ENCODE results near the gene LARP1. TPM values are rescaled to one million over a fixed set of nuclear protein-coding genes. Genes with fewer than 3 reads are reported as not detected.
A peak's percentile ranks its signal among the peaks of the same experiment; 100 is the strongest.

The LARP1 gene
- total RNA-seq, 1 experiment from 2014 or later, result 290 TPM

DNA sequence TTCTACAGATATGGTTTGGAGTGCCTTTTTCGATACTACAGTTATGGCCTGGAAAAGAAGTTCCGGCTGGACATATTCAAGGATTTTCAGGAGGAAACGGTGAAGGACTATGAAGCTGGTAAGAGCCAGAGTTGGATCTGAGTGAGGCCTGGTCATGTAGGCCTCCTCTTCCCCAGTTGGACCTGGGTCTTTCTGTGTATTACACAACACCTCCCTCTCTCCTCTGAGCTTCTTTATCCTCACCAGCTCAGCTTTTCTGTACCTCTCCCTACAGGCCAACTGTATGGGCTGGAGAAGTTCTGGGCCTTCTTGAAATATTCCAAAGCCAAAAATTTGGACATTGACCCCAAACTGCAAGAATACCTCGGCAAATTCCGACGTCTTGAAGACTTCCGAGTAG lies 56.1 kb downstream of the LARP1 start:
- H4K20me1 ChIP-seq (ENCODE audit: insufficient read depth), result peaks cover 47% of the 10 kb centered on the region
- no TSS peak for BruUV-seq (replicated peaks)
- peaks cover 62% of the 10 kb centered on the region; the same call in 1 of the 2 replicates for H3F3A ChIP-seq (ENCODE audit: insufficient read depth, low read depth)
- peaks cover 2% of the 10 kb centered on the region; the same call in 1 of the 2 replicates for H3K4me1 ChIP-seq (replicated peaks; ENCODE audit: insufficient read depth)
- H3K9me2 ChIP-seq (ENCODE audit: insufficient read depth), result no peaks in the 10 kb centered on the region
- intact Hi-C loops (cut with micrococcal nuclease; ENCODE audit: unreplicated experiment), result loop anchor here (10.0 kb wide), 1 partner anchor 836 kb away; no protein-coding TSS in a partner anchor
- no peaks in the 10 kb centered on the region for H3K9me3 ChIP-seq (ENCODE audit: insufficient read depth, low read depth)
- H2AFZ ChIP-seq, result no peak overlapping the region
- CTCF ChIA-PET, result no interaction called here
- TF ChIP-seq EZH2 (IDR thresholded peaks at IDR 0.05; ENCODE audit: low read depth), result no peak
- POLR2A ChIA-PET (ENCODE audit: unreplicated experiment), result no interaction called here
- no peak overlapping the region for H3K4me3 ChIP-seq
- no peak overlapping the region for H3K27ac ChIP-seq
- DNase-seq, result no peak
- no peak overlapping the region for H3K4me2 ChIP-seq
- no peaks in the 10 kb centered on the region for H3K27me3 ChIP-seq (ENCODE audit: insufficient read depth, low read depth)
- peaks cover 65% of the 10 kb centered on the region for H3K36me3 ChIP-seq (ENCODE audit: low read depth)
- 0 out of 2 replicates have a peak, but pooled peaks cover 2% of the 10 kb centered on the region for H3K79me2 ChIP-seq (ENCODE audit: low read depth)

DNA sequence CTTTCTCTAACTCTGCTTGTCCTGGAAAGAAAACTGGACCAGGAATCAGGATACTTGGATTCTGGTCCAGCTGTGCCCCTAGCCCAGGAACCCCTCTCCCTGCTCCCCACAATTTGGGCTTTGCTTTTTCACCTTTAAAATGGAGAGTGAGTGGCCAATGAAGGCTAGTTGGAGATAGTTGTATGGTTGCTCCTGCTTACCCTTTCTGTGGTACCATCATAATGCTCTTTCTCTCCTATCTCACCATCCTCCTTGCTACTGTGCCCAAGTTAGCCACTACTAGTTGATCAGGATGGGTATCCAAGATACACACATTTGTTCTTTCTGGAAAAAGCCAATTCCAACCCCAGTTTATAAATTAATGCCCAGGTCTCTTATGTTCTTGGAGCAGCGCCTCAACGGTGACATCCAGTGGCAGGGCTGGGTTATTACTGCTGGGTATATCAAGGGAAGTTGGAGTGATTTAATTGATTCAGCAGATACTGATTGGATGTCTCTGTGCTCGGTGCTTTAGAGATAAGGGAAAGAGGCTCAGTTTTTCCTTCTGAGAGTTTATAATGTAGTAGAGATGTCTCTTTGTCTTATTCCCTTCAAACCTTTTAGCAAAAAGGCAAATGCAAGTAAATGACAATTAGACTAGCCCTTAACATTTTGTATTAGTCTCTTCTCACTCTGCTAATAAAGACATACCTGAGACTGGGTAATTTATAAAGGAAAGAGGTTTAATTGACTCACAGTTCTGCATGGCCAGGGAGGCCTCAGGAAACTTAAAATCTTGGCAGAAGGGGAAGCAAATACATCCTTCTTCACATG lies 56.7 kb downstream of the LARP1 start:
- intact Hi-C loops (cut with micrococcal nuclease; ENCODE audit: unreplicated experiment), result loop anchor here (1.0 to 10.0 kb wide), 2 partner anchors 162 to 837 kb away; no protein-coding TSS in a partner anchor
- Histone ChIP-seq H3K79me2 (ENCODE audit: low read depth) (0 out of 2 replicates have a peak, but pooled peaks cover 2% of the 10 kb centered on the region), H3F3A (ENCODE audit: insufficient read depth, low read depth) (peaks cover 56% of the 10 kb centered on the region; the same call in 1 of the 2 replicates), H3K4me1 (replicated peaks; ENCODE audit: insufficient read depth) (no peaks in the 10 kb centered on the region), H4K20me1 (ENCODE audit: insufficient read depth) (peaks cover 41% of the 10 kb centered on the region), H3K9me3 (ENCODE audit: insufficient read depth, low read depth) (no peaks in the 10 kb centered on the region), H2AFZ (no peak overlapping the region), H3K9me2 (ENCODE audit: insufficient read depth) (no peaks in the 10 kb centered on the region), H3K27me3 (ENCODE audit: insufficient read depth, low read depth) (no peaks in the 10 kb centered on the region), H3K27ac (no peak overlapping the region), H3K36me3 (ENCODE audit: low read depth) (peaks cover 65% of the 10 kb centered on the region), H3K4me3 (no peak overlapping the region), H3K4me2 (no peak overlapping the region)
- no peak for TF ChIP-seq EZH2 (IDR thresholded peaks at IDR 0.05; ENCODE audit: low read depth)
- TF ChIP-seq, protein P1, sequence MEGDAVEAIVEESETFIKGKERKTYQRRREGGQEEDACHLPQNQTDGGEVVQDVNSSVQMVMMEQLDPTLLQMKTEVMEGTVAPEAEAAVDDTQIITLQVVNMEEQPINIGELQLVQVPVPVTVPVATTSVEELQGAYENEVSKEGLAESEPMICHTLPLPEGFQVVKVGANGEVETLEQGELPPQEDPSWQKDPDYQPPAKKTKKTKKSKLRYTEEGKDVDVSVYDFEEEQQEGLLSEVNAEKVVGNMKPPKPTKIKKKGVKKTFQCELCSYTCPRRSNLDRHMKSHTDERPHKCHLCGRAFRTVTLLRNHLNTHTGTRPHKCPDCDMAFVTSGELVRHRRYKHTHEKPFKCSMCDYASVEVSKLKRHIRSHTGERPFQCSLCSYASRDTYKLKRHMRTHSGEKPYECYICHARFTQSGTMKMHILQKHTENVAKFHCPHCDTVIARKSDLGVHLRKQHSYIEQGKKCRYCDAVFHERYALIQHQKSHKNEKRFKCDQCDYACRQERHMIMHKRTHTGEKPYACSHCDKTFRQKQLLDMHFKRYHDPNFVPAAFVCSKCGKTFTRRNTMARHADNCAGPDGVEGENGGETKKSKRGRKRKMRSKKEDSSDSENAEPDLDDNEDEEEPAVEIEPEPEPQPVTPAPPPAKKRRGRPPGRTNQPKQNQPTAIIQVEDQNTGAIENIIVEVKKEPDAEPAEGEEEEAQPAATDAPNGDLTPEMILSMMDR (conservative IDR thresholded peaks at IDR 0.05), result peak; percentile 93
- CTCF ChIA-PET, result no interaction called here
- POLR2A ChIA-PET (ENCODE audit: unreplicated experiment), result no interaction called here
- peak; percentile 50 to 60 for DNase-seq
- BruUV-seq (replicated peaks), result no TSS peak

DNA sequence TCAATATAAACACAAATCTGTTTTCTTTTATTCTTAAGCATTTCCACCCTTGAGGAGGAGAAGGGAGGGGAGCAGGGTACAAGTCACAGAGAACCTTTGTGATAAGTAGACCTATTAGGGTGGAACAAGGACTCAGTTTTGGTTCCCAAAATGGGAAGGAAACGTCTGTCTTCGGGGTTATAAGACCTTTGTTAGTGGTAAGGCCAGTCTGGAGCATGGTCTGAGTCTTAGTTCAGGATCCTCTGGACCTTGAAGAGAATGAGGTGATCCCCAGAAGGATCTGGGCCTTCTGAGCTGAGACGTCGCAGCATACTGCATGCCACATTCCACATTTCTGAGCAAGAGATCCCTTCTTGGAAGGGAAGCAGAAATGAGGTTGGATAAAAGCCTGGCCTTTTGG lies 58.0 kb downstream of the LARP1 start:
- intact Hi-C loops (cut with micrococcal nuclease; ENCODE audit: unreplicated experiment), result loop anchor here (10.0 kb wide), 1 partner anchor 838 kb away; no protein-coding TSS in a partner anchor
- Histone ChIP-seq H3K9me3 (ENCODE audit: insufficient read depth, low read depth) (no peaks in the 10 kb centered on the region), H3K4me1 (replicated peaks; ENCODE audit: insufficient read depth) (no peaks in the 10 kb centered on the region), H3K9me2 (ENCODE audit: insufficient read depth) (no peaks in the 10 kb centered on the region), H3K4me2 (no peak overlapping the region), H3K4me3 (no peak overlapping the region), H2AFZ (no peak overlapping the region), H3K27me3 (ENCODE audit: insufficient read depth, low read depth) (no peaks in the 10 kb centered on the region), H3K27ac (no peak overlapping the region), H4K20me1 (ENCODE audit: insufficient read depth) (peaks cover 28% of the 10 kb centered on the region), H3F3A (ENCODE audit: insufficient read depth, low read depth) (peaks cover 55% of the 10 kb centered on the region; the same call in 1 of the 2 replicates), H3K79me2 (ENCODE audit: low read depth) (no peaks in the 10 kb centered on the region), H3K36me3 (ENCODE audit: low read depth) (peaks cover 52% of the 10 kb centered on the region)
- BruUV-seq (replicated peaks), result no TSS peak
- CTCF ChIA-PET, result no interaction called here
- no peak for TF ChIP-seq EZH2 (IDR thresholded peaks at IDR 0.05; ENCODE audit: low read depth)
- TF ChIP-seq, protein P1 (conservative IDR thresholded peaks at IDR 0.05), result no peak
- POLR2A ChIA-PET (ENCODE audit: unreplicated experiment), result no interaction called here
- no peak for DNase-seq
